Liver (tissue), 9 donors: ENCODE results near the gene ORC3. TPM values are rescaled to one million over a fixed set of nuclear protein-coding genes. Genes with fewer than 3 reads are reported as not detected.

Experiments
- DNase-seq: peaks from one replicate; pipeline ENCODE4 v3.0.0-alpha.2; 2017; ENCODE audit warnings: low spot score
- H3K27ac ChIP-seq, 2 donors: one replicate each; pipeline ENCODE4 v1.7.0; 2013; ENCODE audit warnings: inconsistent platforms in 2 of 2, low read length in 2 of 2, control low read depth in 1 of 2, low read depth in 1 of 2, mild to moderate bottlenecking in 1 of 2
- H3K27me3 ChIP-seq, 4 donors: one replicate each; pipeline versions ENCODE4 v1.6.1 to v1.7.0; 2013; ENCODE audit warnings: low read length in 3 of 4, inconsistent platforms in 1 of 4, mild to moderate bottlenecking in 1 of 4, moderate library complexity in 1 of 4; ENCODE audit not compliant: control insufficient read depth in 4 of 4, insufficient read depth in 4 of 4
- H3K36me3 ChIP-seq, 4 donors: one replicate each; pipeline versions ENCODE4 v1.6.1 to v1.7.0; 2013; ENCODE audit warnings: low read length in 3 of 4, mild to moderate bottlenecking in 3 of 4, low read depth in 1 of 4, moderate library complexity in 1 of 4; ENCODE audit not compliant: control insufficient read depth in 4 of 4, insufficient read depth in 3 of 4
- H3K4me1 ChIP-seq, 4 donors: one replicate each; pipeline versions ENCODE4 v1.6.1 to v1.7.0; 2013; ENCODE audit warnings: low read length in 3 of 4, mild to moderate bottlenecking in 3 of 4, moderate library complexity in 1 of 4; ENCODE audit not compliant: control insufficient read depth in 4 of 4, insufficient read depth in 4 of 4
- H3K4me3 ChIP-seq, 3 donors: one replicate each; pipeline versions ENCODE4 v1.6.1 to v1.7.0; 2013; ENCODE audit warnings: low read length in 3 of 3, control low read depth in 1 of 3, low read depth in 1 of 3, mild to moderate bottlenecking in 1 of 3
- H3K9ac ChIP-seq, 2 donors: one replicate each; pipeline ENCODE4 v1.7.0; 2013; ENCODE audit warnings: low read length in 2 of 2, mild to moderate bottlenecking in 2 of 2, moderate library complexity in 2 of 2, control low read depth in 1 of 2, low read depth in 1 of 2
- H3K9me3 ChIP-seq, 4 donors: one replicate each; pipeline versions ENCODE4 v1.6.1 to v1.7.0; 2013; ENCODE audit warnings: low read length in 3 of 4; ENCODE audit not compliant: control insufficient read depth in 4 of 4
- CTCF ChIP-seq: fragments of 150-350 bp; IDR thresholded peaks from 2 replicates; pipeline ENCODE4 v1.5.1; 2017; ENCODE audit warnings: improper control_type of control experiment, low read depth, low read length; ENCODE audit not compliant: missing input control
- EGR1 ChIP-seq, 2 donors: IDR thresholded peaks; 2 replicates each; pipeline ENCODE4 v1.6.1; 2016 to 2018; ENCODE audit warnings: antibody characterized with exemption in 2 of 2, low read depth in 2 of 2
- FOXA1 ChIP-seq: IDR thresholded peaks from 2 replicates; pipeline ENCODE4 v1.6.1; 2016; ENCODE audit warnings: antibody characterized with exemption
- FOXA2 ChIP-seq: IDR thresholded peaks from 2 replicates; pipeline ENCODE4 v1.6.1; 2016; ENCODE audit warnings: antibody characterized with exemption
- GABPA ChIP-seq, 2 donors: IDR thresholded peaks in 1 of 2; conservative IDR thresholded peaks in 1 of 2; 2 replicates each; pipeline ENCODE4 v1.6.1; 2016; ENCODE audit warnings: antibody characterized with exemption in 2 of 2, mild to moderate bottlenecking in 1 of 2, moderate library complexity in 1 of 2
- HNF4A ChIP-seq, 2 donors: conservative IDR thresholded peaks; 2 replicates each; pipeline ENCODE4 v1.6.1; 2016; ENCODE audit warnings: antibody characterized with exemption in 2 of 2, mild to moderate bottlenecking in 2 of 2
- HNF4G ChIP-seq: IDR thresholded peaks from 2 replicates; pipeline ENCODE4 v1.6.1; 2016; ENCODE audit warnings: antibody characterized with exemption
- JUND ChIP-seq, 2 donors: IDR thresholded peaks; 2 replicates each; pipeline ENCODE4 v1.6.1; 2016; ENCODE audit warnings: antibody characterized with exemption in 2 of 2
- NR2F2 ChIP-seq: IDR thresholded peaks from 2 replicates; pipeline ENCODE4 v1.6.1; 2016; ENCODE audit warnings: antibody characterized with exemption
- RAD21 ChIP-seq, 2 donors: IDR thresholded peaks; 2 replicates each; pipeline ENCODE4 v1.6.1; 2016; ENCODE audit warnings: antibody characterized with exemption in 2 of 2, mild to moderate bottlenecking in 2 of 2
- REST ChIP-seq: IDR thresholded peaks from 2 replicates; pipeline ENCODE4 v1.6.1; 2016; ENCODE audit warnings: antibody characterized with exemption, mild to moderate bottlenecking
- RXRA ChIP-seq, 2 donors: IDR thresholded peaks; 2 replicates each; pipeline ENCODE4 v1.6.1; 2017 to 2018; ENCODE audit warnings: antibody characterized with exemption in 2 of 2, mild to moderate bottlenecking in 1 of 2
- SP1 ChIP-seq: IDR thresholded peaks from 2 replicates; pipeline ENCODE4 v1.6.1; 2018; ENCODE audit warnings: antibody characterized with exemption, mild to moderate bottlenecking
- TAF1 ChIP-seq: conservative IDR thresholded peaks from 2 replicates; pipeline ENCODE4 v1.6.1; 2016; ENCODE audit warnings: antibody characterized with exemption, mild to moderate bottlenecking
- YY1 ChIP-seq: IDR thresholded peaks from 2 replicates; pipeline ENCODE4 v1.6.1; 2016; ENCODE audit warnings: antibody characterized with exemption, mild to moderate bottlenecking
- WGBS: extraction: QIAGEN DNeasy Blood & Tissue Kit; methylation state at CpG from one replicate; pipeline ENCODE4 v1.1.7; 2013; 5-methylcytosine and 5-hydroxymethylcytosine counted together
- polyA plus RNA-seq, 2 donors: library from polyadenylated mRNA; stranded (reverse) in 1 of 2; unstranded in 1 of 2; fragments of 200-250 nt in 1 of 2; fragments of >200 nt in 1 of 2; fragmentation: Nextera tagmentation in 1 of 2; extraction: Ambion mirVana in 1 of 2; gene quantifications; one replicate each; pipeline versions ENCODE4 v1.2.1 to v1.2.3, GENCODE V29; 2013 to 2015
- total RNA-seq, 2 donors: library from RNA; depleted of rRNA; stranded (reverse); fragments of >200 nt; gene quantifications; one replicate each; pipeline ENCODE4 v1.2.3, GENCODE V29; 2014
- TF ChIP-seq, protein P1 (sequence below): IDR thresholded peaks from 2 replicates; pipeline ENCODE4 v1.6.1; 2016; ENCODE audit warnings: antibody characterized with exemption
- TF ChIP-seq, protein P2 (sequence below): IDR thresholded peaks from 2 replicates; pipeline ENCODE4 v1.6.1; 2016; ENCODE audit warnings: antibody characterized with exemption
- TF ChIP-seq, protein P3 (sequence below): IDR thresholded peaks from 2 replicates; pipeline ENCODE4 v1.6.1; 2016; ENCODE audit warnings: antibody characterized with exemption
- donor health status: healthy.
- donor health status: healthy.
- donor health status: healthy.
- donor health status: healthy.
- donor health status: healthy.

The ORC3 gene
- total and polyA plus RNA-seq, 4 donors: 5.2 to 14.5 (median 10.5) TPM

DNA sequence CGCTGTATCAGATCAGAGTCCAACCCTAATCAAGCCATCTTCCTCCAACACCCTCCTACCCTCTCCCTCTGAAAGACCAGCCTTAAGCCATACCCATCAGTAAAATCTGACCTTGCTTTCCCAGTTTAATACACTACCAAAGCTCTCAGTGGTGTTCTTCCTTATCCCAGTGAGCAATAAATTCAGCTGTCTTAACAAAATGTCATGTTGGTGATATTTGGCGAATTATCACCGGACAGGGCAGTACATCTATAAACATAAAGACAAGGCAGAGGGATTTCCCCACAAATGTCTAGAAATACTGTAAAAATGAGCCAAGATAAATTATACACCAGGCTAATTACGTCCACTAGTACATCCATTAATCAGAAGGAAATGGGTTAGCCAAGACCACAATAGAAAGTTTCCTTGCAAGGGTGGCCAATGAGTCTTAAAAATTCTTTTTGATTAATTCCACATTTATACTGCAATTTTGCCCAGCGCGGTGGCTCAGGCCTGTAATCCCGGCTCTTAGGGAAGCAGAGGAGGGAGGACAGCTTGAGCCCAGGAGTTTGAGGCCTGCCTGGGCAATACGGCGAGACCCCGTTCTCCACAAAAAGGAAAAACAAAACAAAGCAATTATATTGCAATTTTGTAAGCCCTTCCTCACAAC lies 1.1 kb upstream of the ORC3 start:
- Histone ChIP-seq H3K4me1 (peaks cover 3 to 34% (median 24%) of the 10 kb centered on the region in 4 donors), H3K27ac (peak overlapping the region in 1 of 2 donors; percentile 80), H3K36me3 (peaks cover 0 to 7% (median 0%) of the 10 kb centered on the region in 4 donors), H3K9ac (peak overlapping the region; percentile 78 to 95), H3K4me3 (peak overlapping the region; percentile 67 to 93 (median 91)), H3K27me3 (no peaks in the 10 kb centered on the region), H3K9me3 (no peaks in the 10 kb centered on the region)
- 29% methylated on average over 10 of the region's 10 CpGs for WGBS
- no peak for DNase-seq
- TF ChIP-seq REST (no peak), FOXA2 (no peak), CTCF (no peak), FOXA1 (no peak), TAF1 (no peak), GABPA (IDR thresholded peaks at IDR 0.05 in 1 of 2, conservative IDR thresholded peaks at IDR 0.05 in 1 of 2) (no peak), HNF4A (conservative IDR thresholded peaks at IDR 0.05) (no peak), EGR1 (IDR thresholded peaks at IDR 0.05; ENCODE audit: low read depth in 2 of 2) (no peak), YY1 (no peak), HNF4G (no peak), RXRA (IDR thresholded peaks at IDR 0.05) (no peak), RAD21 (IDR thresholded peaks at IDR 0.05) (no peak), SP1 (no peak), NR2F2 (no peak), JUND (IDR thresholded peaks at IDR 0.05) (no peak)
- TF ChIP-seq, protein P1, sequence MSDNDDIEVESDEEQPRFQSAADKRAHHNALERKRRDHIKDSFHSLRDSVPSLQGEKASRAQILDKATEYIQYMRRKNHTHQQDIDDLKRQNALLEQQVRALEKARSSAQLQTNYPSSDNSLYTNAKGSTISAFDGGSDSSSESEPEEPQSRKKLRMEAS: no peak
- TF ChIP-seq, protein P2, sequence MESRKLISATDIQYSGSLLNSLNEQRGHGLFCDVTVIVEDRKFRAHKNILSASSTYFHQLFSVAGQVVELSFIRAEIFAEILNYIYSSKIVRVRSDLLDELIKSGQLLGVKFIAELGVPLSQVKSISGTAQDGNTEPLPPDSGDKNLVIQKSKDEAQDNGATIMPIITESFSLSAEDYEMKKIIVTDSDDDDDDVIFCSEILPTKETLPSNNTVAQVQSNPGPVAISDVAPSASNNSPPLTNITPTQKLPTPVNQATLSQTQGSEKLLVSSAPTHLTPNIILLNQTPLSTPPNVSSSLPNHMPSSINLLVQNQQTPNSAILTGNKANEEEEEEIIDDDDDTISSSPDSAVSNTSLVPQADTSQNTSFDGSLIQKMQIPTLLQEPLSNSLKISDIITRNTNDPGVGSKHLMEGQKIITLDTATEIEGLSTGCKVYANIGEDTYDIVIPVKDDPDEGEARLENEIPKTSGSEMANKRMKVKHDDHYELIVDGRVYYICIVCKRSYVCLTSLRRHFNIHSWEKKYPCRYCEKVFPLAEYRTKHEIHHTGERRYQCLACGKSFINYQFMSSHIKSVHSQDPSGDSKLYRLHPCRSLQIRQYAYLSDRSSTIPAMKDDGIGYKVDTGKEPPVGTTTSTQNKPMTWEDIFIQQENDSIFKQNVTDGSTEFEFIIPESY: no peak
- TF ChIP-seq, protein P3, sequence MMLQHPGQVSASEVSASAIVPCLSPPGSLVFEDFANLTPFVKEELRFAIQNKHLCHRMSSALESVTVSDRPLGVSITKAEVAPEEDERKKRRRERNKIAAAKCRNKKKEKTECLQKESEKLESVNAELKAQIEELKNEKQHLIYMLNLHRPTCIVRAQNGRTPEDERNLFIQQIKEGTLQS: no peak
